GM13977 (cell line): ENCODE data around the gene KCNAB1.
"Not testable (repeated sequence)": the region's sequence is repeated elsewhere in the genome, so short reads cannot be mapped to it uniquely, and the experiment has no call there.

Source experiments
- DNase-seq: peaks from one replicate; pipeline ENCODE4 v3.0.0; 2012; ENCODE audit warnings: low spot score
- CTCF ChIP-seq: IDR thresholded peaks from 2 replicates; pipeline ENCODE4 v1.5.1; 2012; ENCODE audit warnings: mild to moderate bottlenecking, control low read depth; ENCODE audit not compliant: insufficient read depth; ENCODE audit errors: extremely low read depth, missing control alignments
- in situ Hi-C: fragments of 300-500 bp; cut with MboI; formaldehyde crosslinking; loops from one replicate; pipeline ENCODE4 v1.12.0; 2022; ENCODE audit warnings: low sequenced_read_pairs, low pct_unique_long_range_greater_than_20kb, mixed read lengths, inconsistent platforms; ENCODE audit not compliant: unreplicated experiment

Gene KCNAB1

GRCh38 chr3:156274791-156275190 lies 154.4 kb downstream of the KCNAB1 start:
- no peak for TF ChIP-seq CTCF
- DNase-seq = no peak
- in situ Hi-C loops = no loop called here

- in situ Hi-C loops, DNase-seq: not testable (repeated sequence)
These were observed 164.3 kb downstream of the KCNAB1 start for GRCh38 chr3:156284637-156285036.

- in situ Hi-C loops = no loop called here
- DNase-seq = no peak
- no peak for TF ChIP-seq CTCF
These were observed 165.2 kb downstream of the KCNAB1 start for GRCh38 chr3:156285626-156286025.

GRCh38 chr3:156290924-156291271 lies 170.5 kb downstream of the KCNAB1 start:
- TF ChIP-seq CTCF = no peak
- in situ Hi-C loops = no loop called here
- no peak for DNase-seq

- DNase-seq = no peak
- in situ Hi-C loops = no loop called here
- no peak for TF ChIP-seq CTCF
These were observed 171.1 kb downstream of the KCNAB1 start for GRCh38 chr3:156291272-156292123.

- TF ChIP-seq CTCF = no peak
- DNase-seq = no peak
- in situ Hi-C loops = no loop called here
These were observed 173.2 kb downstream of the KCNAB1 start for GRCh38 chr3:156293566-156293965.

GRCh38 chr3:156297582-156297981 lies 177.2 kb downstream of the KCNAB1 start:
- in situ Hi-C loops = no loop called here
- no peak for TF ChIP-seq CTCF
- no peak for DNase-seq
